Measurements from ENCODE around the gene ECEL1.
"Not testable (repeated sequence)": the region's sequence is repeated elsewhere in the genome, so short reads cannot be mapped to it uniquely, and the experiment has no call there.

Gene ECEL1

GRCh38 chr2:232441147-232441651, 46.4 kb downstream of the ECEL1 start:
- CTCF ChIA-PET: interaction anchor here (0.7 to 3.9 kb wide), 18 partner anchors 13 to 641 kb away, joined by 3 to 60 read pairs (median 4); no protein-coding TSS in a partner anchor
- POLR2A ChIA-PET: no interaction called here
- DNase-seq (ENCODE audit: low read depth, low spot score): no peak
- no peak overlapping the region for H3K4me3 ChIP-seq (ENCODE audit: low read depth, low read length)
- TF ChIP-seq, protein P1, sequence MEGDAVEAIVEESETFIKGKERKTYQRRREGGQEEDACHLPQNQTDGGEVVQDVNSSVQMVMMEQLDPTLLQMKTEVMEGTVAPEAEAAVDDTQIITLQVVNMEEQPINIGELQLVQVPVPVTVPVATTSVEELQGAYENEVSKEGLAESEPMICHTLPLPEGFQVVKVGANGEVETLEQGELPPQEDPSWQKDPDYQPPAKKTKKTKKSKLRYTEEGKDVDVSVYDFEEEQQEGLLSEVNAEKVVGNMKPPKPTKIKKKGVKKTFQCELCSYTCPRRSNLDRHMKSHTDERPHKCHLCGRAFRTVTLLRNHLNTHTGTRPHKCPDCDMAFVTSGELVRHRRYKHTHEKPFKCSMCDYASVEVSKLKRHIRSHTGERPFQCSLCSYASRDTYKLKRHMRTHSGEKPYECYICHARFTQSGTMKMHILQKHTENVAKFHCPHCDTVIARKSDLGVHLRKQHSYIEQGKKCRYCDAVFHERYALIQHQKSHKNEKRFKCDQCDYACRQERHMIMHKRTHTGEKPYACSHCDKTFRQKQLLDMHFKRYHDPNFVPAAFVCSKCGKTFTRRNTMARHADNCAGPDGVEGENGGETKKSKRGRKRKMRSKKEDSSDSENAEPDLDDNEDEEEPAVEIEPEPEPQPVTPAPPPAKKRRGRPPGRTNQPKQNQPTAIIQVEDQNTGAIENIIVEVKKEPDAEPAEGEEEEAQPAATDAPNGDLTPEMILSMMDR (IDR thresholded peaks at IDR 0.05; ENCODE audit: insufficient read depth, low read length, missing control alignments): no peak

DNA sequence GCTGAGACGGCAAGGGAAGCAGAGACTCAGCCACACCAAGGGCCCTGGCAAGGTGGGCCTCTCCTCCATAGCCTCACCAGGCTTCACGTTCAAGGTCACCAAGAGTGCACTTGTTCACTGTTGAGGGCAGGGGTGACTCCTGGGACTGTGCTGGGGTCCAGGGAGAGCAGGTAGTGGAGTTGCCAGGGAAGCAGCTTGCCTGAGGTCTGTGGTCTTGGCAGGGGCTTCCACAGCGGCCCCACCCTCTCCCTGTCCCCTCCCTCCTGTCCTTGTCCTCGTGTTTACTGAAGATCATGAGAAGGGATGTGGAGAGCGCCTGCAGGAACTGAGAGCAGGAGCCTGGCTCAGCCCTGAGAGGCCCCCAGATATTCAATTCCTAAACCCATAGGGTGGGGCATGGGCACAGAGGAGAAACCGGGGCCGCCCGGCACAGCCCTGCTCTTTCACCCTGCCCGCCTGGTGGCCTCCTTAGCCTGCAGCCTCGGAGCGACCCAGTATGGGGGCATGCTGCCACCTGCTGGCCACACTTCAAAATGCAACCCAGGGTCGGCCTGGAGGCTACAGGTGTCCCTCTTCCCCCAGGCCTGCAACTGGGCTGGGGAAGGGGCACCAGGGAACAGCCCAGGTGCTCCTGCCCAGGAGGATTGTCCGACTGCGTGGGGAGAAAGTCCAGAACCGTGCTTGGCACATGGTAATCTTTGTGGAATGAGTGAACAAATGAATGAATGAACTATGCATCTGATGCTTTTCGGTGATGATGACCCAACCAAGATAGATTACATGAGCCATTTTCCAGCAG, 47.2 kb downstream of the ECEL1 start:
- POLR2A ChIA-PET; DNase-seq (ENCODE audit: low read depth, low spot score); H3K4me3 ChIP-seq (ENCODE audit: low read depth, low read length): not testable (repeated sequence)
- TF ChIP-seq, protein P1 (IDR thresholded peaks at IDR 0.05; ENCODE audit: insufficient read depth, low read length, missing control alignments): peak; percentile 90
- CTCF ChIA-PET: interaction anchor here (0.7 to 3.9 kb wide), 33 partner anchors 10 to 640 kb away, joined by 3 to 60 read pairs (median 6); partner anchors contain the start of gene NPPC

DNA sequence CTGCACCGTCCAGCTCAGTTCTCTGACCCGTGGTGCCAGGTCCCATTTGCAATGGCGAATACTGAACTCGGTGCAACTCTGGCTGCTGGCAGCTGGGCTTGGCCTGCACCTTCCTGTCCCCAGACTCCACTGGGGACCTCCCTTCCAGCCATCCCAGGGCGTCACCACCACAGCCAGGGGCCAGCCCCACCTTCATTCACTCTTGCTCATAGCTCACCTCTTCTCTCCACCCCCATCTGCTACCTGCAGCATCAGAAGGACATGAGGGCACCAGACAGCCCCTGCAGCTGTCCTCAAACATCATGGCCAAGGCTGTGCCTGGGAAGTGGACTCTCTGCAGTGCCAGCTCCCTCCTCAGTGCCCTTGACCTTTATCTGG, 47.9 kb downstream of the ECEL1 start:
- CTCF ChIA-PET: interaction anchor here (0.8 to 3.9 kb wide), 33 partner anchors 10 to 640 kb away, joined by 3 to 60 read pairs (median 5); partner anchors contain the start of genes CHRND and NPPC
- TF ChIP-seq, protein P1 (IDR thresholded peaks at IDR 0.05; ENCODE audit: insufficient read depth, low read length, missing control alignments): no peak
- DNase-seq (ENCODE audit: low read depth, low spot score): no peak
- no peak overlapping the region for H3K4me3 ChIP-seq (ENCODE audit: low read depth, low read length)
- POLR2A ChIA-PET: no interaction called here

- ChIA-PET POLR2A (no interaction called here), CTCF (interaction anchor here (0.6 to 3.9 kb wide), 38 partner anchors 9 to 639 kb away, joined by 3 to 60 read pairs (median 4); partner anchors contain the start of genes CHRND and NPPC)
- no peak overlapping the region for H3K4me3 ChIP-seq (ENCODE audit: low read depth, low read length)
- DNase-seq (ENCODE audit: low read depth, low spot score): no peak
- TF ChIP-seq, protein P1 (IDR thresholded peaks at IDR 0.05; ENCODE audit: insufficient read depth, low read length, missing control alignments): peak; percentile 11
These were observed 48.5 kb downstream of the ECEL1 start for GRCh38 chr2:232438951-232439757.

DNA sequence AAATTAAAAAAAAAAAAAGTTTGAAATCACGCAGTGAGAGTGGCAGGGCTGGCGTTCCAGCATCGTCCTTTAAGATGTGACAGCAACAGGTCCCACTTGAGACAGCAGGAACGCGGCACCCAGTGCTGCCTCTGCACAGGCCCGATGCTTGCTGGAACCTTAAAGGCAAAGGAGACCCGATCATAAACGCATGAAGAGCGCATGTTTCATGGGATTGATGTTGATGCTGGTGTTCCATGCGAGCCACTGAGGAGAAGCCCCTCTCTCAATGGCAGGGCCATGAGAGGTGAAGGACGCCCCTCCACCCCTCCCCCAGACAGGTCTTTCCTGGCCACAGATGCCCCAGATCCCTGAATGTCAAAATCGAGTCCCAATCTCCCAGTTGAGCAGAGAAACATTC, 49.5 kb downstream of the ECEL1 start:
- CTCF ChIA-PET: interaction anchor here (0.8 to 3.9 kb wide), 12 partner anchors 9 to 539 kb away, joined by 3 to 33 read pairs (median 5); no protein-coding TSS in a partner anchor
- DNase-seq (ENCODE audit: low read depth, low spot score): no peak
- POLR2A ChIA-PET: no interaction called here
- H3K4me3 ChIP-seq (ENCODE audit: low read depth, low read length): no peak overlapping the region
- TF ChIP-seq, protein P1 (IDR thresholded peaks at IDR 0.05; ENCODE audit: insufficient read depth, low read length, missing control alignments): no peak
